SJSA1 (cell line): ENCODE measurements around the gene NSD2. TPM values are rescaled to one million over a fixed set of nuclear protein-coding genes. Genes with fewer than 3 reads are reported as not detected.

Experiments
- DNase-seq, 2 experiments: peaks; one replicate each; pipeline ENCODE4 v3.0.0-alpha.2; 2015 to 2020; ENCODE audit warnings: low spot score in 2 of 2, low read depth in 1 of 2
- H3K27ac ChIP-seq: fragments of 250-450 bp; sonication (Bioruptor Pico); 2 replicates; pipeline ENCODE4 v1.5.1; 2020; ENCODE audit warnings: mild to moderate bottlenecking, moderate library complexity
- H3K27me3 ChIP-seq: fragments of 250-450 bp; sonication (Bioruptor Pico); replicated peaks from 2 replicates; pipeline ENCODE4 v1.5.1; 2020; ENCODE audit warnings: mild to moderate bottlenecking, moderate library complexity
- H3K36me3 ChIP-seq: fragments of 250-450 bp; sonication (Bioruptor Pico); 2 replicates; pipeline ENCODE4 v1.5.1; 2020; ENCODE audit warnings: mild to moderate bottlenecking
- H3K4me1 ChIP-seq: fragments of 250-450 bp; sonication (Bioruptor Pico); replicated peaks from 2 replicates; pipeline ENCODE4 v1.6.1; 2021; ENCODE audit warnings: mild to moderate bottlenecking
- H3K4me3 ChIP-seq: fragments of 250-450 bp; sonication (Bioruptor Pico); 2 replicates; pipeline ENCODE4 v1.5.1; 2020; ENCODE audit warnings: mild to moderate bottlenecking
- H3K9me3 ChIP-seq: fragments of 250-450 bp; sonication (Bioruptor Pico); replicated peaks from 2 replicates; pipeline ENCODE4 v1.5.1; 2020; ENCODE audit warnings: mild to moderate bottlenecking
- total RNA-seq: library from RNA; depleted of rRNA; stranded (reverse); fragments of >200 nt; shearing (Covaris generic); gene quantifications from 2 replicates; pipeline ENCODE4 v1.2.3, GENCODE V29; 2014

The NSD2 gene
- total RNA-seq, 1 experiment from 2014 or later, result 35.9 TPM

DNA sequence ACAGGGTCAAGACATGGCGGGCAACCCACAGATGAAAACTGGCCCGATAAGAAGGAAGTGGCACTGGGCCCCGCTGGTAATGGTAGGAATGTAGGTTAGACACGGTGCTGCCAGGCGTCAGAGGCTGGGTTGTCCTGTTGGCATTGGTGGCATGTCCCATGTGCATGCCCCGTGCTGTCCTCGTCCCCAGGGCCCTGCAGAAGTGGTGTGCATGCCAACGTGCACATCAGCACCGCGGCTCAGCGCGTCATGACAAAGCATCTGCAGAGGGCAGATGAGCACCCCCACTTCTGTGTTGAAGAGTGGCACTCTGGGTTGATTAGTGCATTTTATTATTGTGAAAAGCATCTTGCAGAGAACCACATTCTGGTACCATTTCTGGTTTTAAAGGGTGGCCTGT is 102.0 kb downstream of the NSD2 start:
- no peaks in the 10 kb centered on the region for H3K4me1 ChIP-seq
- no peak for DNase-seq
- no peak overlapping the region for H3K4me3 ChIP-seq
- H3K36me3 ChIP-seq, result peaks cover 46% of the 10 kb centered on the region
- no peaks in the 10 kb centered on the region for H3K9me3 ChIP-seq
- no peaks in the 10 kb centered on the region for H3K27me3 ChIP-seq
- H3K27ac ChIP-seq, result no peak overlapping the region

DNA sequence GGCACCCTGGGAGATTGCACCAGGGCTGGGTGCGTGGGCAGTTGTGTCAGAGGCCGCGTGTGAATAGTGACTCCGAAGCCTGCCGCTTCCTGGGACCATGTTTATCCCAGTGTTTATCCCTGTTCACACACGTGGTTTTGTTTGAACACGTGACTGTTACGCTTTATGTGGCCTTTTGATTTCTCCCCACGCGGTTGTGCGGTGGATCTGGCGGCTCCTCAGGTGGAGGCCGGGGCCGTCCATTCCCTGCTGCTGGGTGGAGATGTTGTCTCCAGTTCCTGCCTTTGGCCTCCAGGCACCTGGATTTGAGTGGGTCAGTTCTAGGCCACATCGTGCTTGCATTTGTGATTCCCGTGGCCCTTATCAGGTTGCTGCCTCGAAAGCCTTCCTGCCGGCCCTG is 102.5 kb downstream of the NSD2 start:
- no peaks in the 10 kb centered on the region for H3K9me3 ChIP-seq
- H3K27me3 ChIP-seq, result no peaks in the 10 kb centered on the region
- H3K4me3 ChIP-seq, result no peak overlapping the region
- peaks cover 48% of the 10 kb centered on the region for H3K36me3 ChIP-seq
- H3K27ac ChIP-seq, result no peak overlapping the region
- no peaks in the 10 kb centered on the region for H3K4me1 ChIP-seq
- DNase-seq, result no peak

- peaks cover 45% of the 10 kb centered on the region for H3K36me3 ChIP-seq
- H3K27me3 ChIP-seq, result no peaks in the 10 kb centered on the region
- H3K27ac ChIP-seq, result no peak overlapping the region
- no peaks in the 10 kb centered on the region for H3K9me3 ChIP-seq
- H3K4me3 ChIP-seq, result no peak overlapping the region
- no peaks in the 10 kb centered on the region for H3K4me1 ChIP-seq
- DNase-seq, result no peak
Measured at GRCh38 chr4:1974840-1975239, 103.6 kb downstream of the NSD2 start.

GRCh38 chr4:1975391-1975801 is 104.2 kb downstream of the NSD2 start:
- no peaks in the 10 kb centered on the region for H3K9me3 ChIP-seq
- H3K27me3 ChIP-seq, result no peaks in the 10 kb centered on the region
- no peak overlapping the region for H3K27ac ChIP-seq
- H3K36me3 ChIP-seq, result peaks cover 45% of the 10 kb centered on the region
- no peak for DNase-seq
- no peaks in the 10 kb centered on the region for H3K4me1 ChIP-seq
- no peak overlapping the region for H3K4me3 ChIP-seq

DNA sequence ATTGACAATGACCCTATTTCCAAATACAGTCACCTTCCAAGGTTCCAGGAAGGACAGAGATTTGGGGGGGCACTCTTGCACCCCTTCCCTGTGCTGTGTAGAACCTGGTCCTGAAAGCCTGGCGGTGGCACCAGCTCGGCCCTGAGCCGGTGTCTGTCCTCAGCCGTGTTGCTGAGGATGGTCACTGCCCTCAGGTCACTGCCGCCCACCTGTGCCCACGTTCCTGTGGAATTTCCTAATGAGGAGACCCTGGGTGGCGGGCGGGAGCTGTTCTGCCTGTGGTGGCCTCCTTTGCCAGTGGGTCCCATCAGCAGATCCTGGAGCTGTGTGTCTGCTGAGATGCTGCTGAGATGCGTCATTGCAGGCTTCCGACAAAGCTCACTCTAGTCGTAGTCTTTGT is 104.7 kb downstream of the NSD2 start:
- Histone ChIP-seq H3K9me3 (no peaks in the 10 kb centered on the region), H3K27ac (no peak overlapping the region), H3K4me1 (no peaks in the 10 kb centered on the region), H3K27me3 (no peaks in the 10 kb centered on the region), H3K4me3 (no peak overlapping the region), H3K36me3 (peaks cover 48% of the 10 kb centered on the region)
- DNase-seq, result no peak

DNA sequence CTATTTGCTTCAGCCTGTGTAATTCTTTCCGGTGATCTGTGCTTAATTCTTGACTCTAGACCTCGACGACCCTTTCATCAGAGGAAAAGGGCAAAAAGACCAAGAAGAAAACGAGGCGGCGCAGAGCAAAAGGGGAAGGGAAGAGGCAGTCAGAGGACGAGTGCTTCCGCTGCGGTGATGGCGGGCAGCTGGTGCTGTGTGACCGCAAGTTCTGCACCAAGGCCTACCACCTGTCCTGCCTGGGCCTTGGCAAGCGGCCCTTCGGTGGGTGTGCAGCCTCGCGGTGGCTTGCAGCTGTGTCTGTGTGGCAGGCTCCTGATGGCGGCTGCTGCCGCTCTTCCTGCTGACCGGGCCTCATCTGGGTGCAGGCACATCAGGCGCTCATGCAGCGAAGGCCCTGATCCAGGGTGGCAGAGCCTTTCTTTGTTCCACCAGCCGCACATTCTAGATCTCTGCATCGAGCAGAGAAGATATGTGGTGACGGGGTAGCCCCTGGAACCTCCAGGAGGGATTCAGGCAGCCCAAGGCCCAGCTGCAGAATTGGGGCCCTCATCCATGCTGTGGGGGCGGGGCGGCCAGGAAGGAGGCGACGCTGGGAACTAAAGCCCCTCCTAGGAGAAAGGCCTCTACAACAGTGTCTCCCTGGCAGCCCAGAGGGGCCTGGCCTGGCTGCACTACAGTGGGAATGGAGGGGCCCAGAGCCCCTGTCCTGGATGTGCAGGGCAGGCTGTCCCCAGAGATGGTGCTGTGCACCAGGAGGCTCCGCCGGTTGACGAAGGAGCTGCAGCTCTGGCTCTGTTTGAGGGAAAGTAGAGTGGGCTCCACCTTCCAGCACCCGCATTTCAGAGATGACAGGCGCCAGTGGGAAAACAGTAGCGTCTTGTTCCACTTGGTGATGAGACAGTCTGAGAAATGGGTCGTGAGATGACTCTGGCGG is 105.5 kb downstream of the NSD2 start:
- no peak overlapping the region for H3K27ac ChIP-seq
- H3K36me3 ChIP-seq, result peaks cover 55% of the 10 kb centered on the region
- H3K4me3 ChIP-seq, result no peak overlapping the region
- DNase-seq, result no peak
- H3K4me1 ChIP-seq, result no peaks in the 10 kb centered on the region
- no peaks in the 10 kb centered on the region for H3K9me3 ChIP-seq
- no peaks in the 10 kb centered on the region for H3K27me3 ChIP-seq

DNA sequence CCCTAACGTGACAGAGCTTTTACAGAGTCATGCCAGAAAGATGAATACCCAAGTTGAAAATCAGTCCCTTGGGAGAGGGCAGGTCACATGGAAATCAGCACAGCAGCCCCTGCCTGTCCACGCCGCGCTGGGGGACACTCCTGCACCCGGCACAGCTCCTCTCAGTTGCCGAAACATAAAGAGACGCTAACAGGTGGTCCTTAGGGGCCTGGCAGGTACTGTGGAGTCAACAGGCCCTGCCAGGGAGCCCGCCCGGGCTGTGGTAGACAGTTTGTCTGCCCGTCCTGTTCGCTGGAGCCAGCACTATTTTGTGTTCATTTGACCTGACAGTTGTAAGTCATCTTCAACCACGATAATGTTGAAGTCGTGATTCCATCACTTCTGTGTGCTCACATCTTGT is 107.0 kb downstream of the NSD2 start:
- Histone ChIP-seq H3K36me3 (peaks cover 53% of the 10 kb centered on the region), H3K27me3 (no peaks in the 10 kb centered on the region), H3K27ac (no peak overlapping the region), H3K9me3 (no peaks in the 10 kb centered on the region), H3K4me1 (no peaks in the 10 kb centered on the region), H3K4me3 (no peak overlapping the region)
- DNase-seq, result no peak

- H3K27me3 ChIP-seq, result no peaks in the 10 kb centered on the region
- peaks cover 53% of the 10 kb centered on the region for H3K36me3 ChIP-seq
- no peak overlapping the region for H3K4me3 ChIP-seq
- H3K4me1 ChIP-seq, result no peaks in the 10 kb centered on the region
- no peaks in the 10 kb centered on the region for H3K9me3 ChIP-seq
- no peak for DNase-seq
- no peak overlapping the region for H3K27ac ChIP-seq
Measured at GRCh38 chr4:1978741-1979476, 107.7 kb downstream of the NSD2 start.

- no peak for DNase-seq
- Histone ChIP-seq H3K4me1 (no peaks in the 10 kb centered on the region), H3K9me3 (no peaks in the 10 kb centered on the region), H3K4me3 (no peak overlapping the region), H3K27ac (no peak overlapping the region), H3K27me3 (no peaks in the 10 kb centered on the region), H3K36me3 (peaks cover 54% of the 10 kb centered on the region)
Measured at GRCh38 chr4:1979477-1980196, 108.4 kb downstream of the NSD2 start.

- H3K9me3 ChIP-seq, result no peaks in the 10 kb centered on the region
- no peak for DNase-seq
- no peak overlapping the region for H3K4me3 ChIP-seq
- H3K27ac ChIP-seq, result no peak overlapping the region
- peaks cover 44% of the 10 kb centered on the region for H3K36me3 ChIP-seq
- H3K27me3 ChIP-seq, result no peaks in the 10 kb centered on the region
- H3K4me1 ChIP-seq, result no peaks in the 10 kb centered on the region
Measured at GRCh38 chr4:1980561-1981041, 109.4 kb downstream of the NSD2 start.

DNA sequence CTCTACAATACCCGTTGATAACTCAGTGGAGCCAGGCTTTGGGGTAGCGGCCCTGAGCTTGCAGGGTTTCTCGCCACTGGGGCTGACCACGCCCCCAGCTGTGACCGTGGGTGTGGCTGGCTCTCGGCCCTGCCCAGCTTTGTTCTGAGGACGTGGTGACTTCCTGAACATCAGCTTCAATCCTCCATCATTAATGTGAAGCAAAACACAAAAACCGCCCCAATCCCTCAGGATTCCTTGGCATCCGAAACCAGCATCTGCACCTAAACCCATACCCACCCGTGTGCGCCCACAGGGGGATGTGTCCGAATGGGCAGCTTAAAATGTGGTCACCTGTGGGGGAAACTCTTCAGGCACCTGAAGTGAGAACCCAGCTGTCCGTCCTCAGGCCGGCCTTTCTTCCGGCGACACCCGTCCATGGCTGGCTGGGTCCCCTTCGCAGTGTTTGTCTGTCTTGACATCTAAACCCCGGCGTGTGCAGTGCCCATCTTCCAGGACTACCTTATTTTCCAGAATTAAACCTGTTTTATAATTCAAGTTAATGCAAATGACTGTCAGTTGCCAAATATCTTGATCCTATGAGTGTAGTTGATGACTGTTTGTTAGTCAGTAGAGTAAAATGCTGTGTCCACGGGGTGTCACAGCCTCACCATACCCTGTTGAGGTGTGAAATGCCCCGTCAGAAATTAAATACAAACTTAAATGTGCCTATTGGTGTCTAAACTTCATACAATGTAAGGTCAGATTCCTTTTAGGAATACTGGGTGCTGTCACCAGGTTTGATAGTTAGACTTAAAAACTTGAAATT is 110.3 kb downstream of the NSD2 start:
- no peak for DNase-seq
- peaks cover 38% of the 10 kb centered on the region for H3K36me3 ChIP-seq
- no peaks in the 10 kb centered on the region for H3K4me1 ChIP-seq
- H3K4me3 ChIP-seq, result no peak overlapping the region
- no peaks in the 10 kb centered on the region for H3K9me3 ChIP-seq
- no peak overlapping the region for H3K27ac ChIP-seq
- no peaks in the 10 kb centered on the region for H3K27me3 ChIP-seq

DNA sequence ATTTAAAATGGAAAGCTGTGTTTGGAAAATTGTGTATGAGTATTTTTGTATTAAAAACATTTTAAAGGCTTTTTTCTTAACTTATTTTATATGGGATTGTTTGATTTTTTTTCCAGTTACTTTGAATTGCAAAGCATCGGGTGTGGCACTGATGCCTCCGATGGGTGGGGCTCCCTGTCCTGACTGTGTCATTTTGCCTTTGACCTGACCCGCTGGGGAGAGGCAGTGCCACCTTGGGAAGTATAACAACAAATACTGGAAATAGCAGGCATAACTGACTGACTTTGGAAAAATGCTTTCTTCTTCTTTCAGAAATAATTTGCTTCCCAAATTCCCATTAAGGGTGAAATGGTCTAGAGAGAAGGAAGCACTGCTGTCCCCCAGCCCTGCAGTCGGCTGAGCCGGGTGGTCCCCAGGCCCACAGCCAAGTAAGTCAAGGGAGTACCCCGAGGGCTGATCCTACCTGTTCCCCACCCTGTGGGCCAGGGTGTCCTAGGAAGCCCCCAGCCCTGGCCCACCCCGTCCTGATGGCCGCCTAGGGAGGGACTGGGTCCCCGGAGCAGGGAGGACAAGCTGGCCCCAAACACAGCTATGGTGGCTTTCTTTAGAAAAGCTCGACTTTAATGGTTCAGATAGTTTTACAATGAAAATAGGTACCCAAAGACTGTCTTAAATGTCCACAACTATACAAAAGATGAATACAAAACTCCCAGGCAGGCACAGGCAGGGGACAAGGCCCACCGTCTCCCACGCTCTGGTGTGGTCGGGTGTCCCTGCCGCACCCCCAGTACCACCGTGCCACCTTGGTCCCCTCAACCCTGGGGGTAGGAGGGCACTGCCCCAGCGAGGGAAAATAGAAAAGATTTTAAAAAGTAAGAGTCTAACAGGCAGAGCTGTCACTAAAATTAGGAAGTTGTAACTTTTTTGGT is 111.2 kb downstream of the NSD2 start:
- Histone ChIP-seq H3K4me3 (no peak overlapping the region), H3K9me3 (no peaks in the 10 kb centered on the region), H3K4me1 (no peaks in the 10 kb centered on the region), H3K36me3 (peaks cover 33% of the 10 kb centered on the region), H3K27ac (no peak overlapping the region), H3K27me3 (no peaks in the 10 kb centered on the region)
- DNase-seq, result no peak
